NCI-H524 (cell line): Measurements from ENCODE around the gene AGTRAP.

Experiments
- DNase-seq, 2 experiments: peaks; one replicate each; lab custom pipeline; 2025; lab: John Stamatoyannopoulos, UW

The AGTRAP gene

GRCh38 chr1:11761988-11762406 is 26.1 kb downstream of the AGTRAP start, which contains the start of gene C1orf167:
TSS of gene C1orf167 (plus strand) at chr1:11762193. CDS start at chr1:11764401, 2,208 bp downstream.
- peak in 1 of 2 experiments; percentile 4 for DNase-seq

GRCh38 chr1:11764115-11764514 is 28.2 kb downstream of the AGTRAP start:
- DNase-seq, result no peak

- DNase-seq, result no peak
These were observed 28.6 kb downstream of the AGTRAP start for GRCh38 chr1:11764519-11764918.

GRCh38 chr1:11765661-11766428 is 29.9 kb downstream of the AGTRAP start:
- no peak for DNase-seq

GRCh38 chr1:11766429-11766776 is 30.5 kb downstream of the AGTRAP start:
- DNase-seq, result no peak

GRCh38 chr1:11767922-11768704 is 32.2 kb downstream of the AGTRAP start:
- peak in 1 of 2 experiments; percentile 8 for DNase-seq

- DNase-seq, result no peak
These were observed 32.9 kb downstream of the AGTRAP start for GRCh38 chr1:11768821-11769220.

GRCh38 chr1:11769274-11769673 is 33.3 kb downstream of the AGTRAP start:
- DNase-seq, result no peak

GRCh38 chr1:11770011-11770410 is 34.1 kb downstream of the AGTRAP start:
- DNase-seq, result no peak

- DNase-seq, result no peak
These were observed 35.6 kb downstream of the AGTRAP start for GRCh38 chr1:11771481-11772043.

GRCh38 chr1:11772458-11772857 is 36.5 kb downstream of the AGTRAP start:
- DNase-seq, result peak in 1 of 2 experiments; percentile 7

GRCh38 chr1:11774753-11775152 is 38.8 kb downstream of the AGTRAP start:
- no peak for DNase-seq

GRCh38 chr1:11777658-11778322 is 41.9 kb downstream of the AGTRAP start:
- DNase-seq, result no peak

- no peak for DNase-seq
These were observed 42.4 kb downstream of the AGTRAP start for GRCh38 chr1:11778336-11778735.

GRCh38 chr1:11778844-11779623 is 43.1 kb downstream of the AGTRAP start:
- no peak for DNase-seq

GRCh38 chr1:11779715-11780379 is 43.9 kb downstream of the AGTRAP start:
- no peak for DNase-seq

- no peak for DNase-seq
These were observed 44.6 kb downstream of the AGTRAP start for GRCh38 chr1:11780380-11781147.

GRCh38 chr1:11781297-11781696 is 45.4 kb downstream of the AGTRAP start:
- no peak for DNase-seq

- no peak for DNase-seq
These were observed 46.3 kb downstream of the AGTRAP start for GRCh38 chr1:11782127-11782708.

- no peak for DNase-seq
These were observed 47.6 kb downstream of the AGTRAP start for GRCh38 chr1:11783556-11783955.
